RPMI7951 (cell line): ENCODE data around the gene FXYD6. TPM values are rescaled to one million over a fixed set of nuclear protein-coding genes. Genes with fewer than 3 reads are reported as not detected.
"Not testable (repeated sequence)": the region's sequence is repeated elsewhere in the genome, so short reads cannot be mapped to it uniquely, and the experiment has no call there.

Experiments
- DNase-seq: peaks from one replicate; pipeline ENCODE4 v3.0.0-alpha.2; 2012; ENCODE audit warnings: low read depth
- total RNA-seq: library from RNA; depleted of rRNA; stranded (reverse); fragments of >200 nt; shearing (Covaris generic); gene quantifications from 2 replicates; pipeline ENCODE4 v1.2.3, GENCODE V29; 2014; rRNA removed

FXYD6 gene, protein sequence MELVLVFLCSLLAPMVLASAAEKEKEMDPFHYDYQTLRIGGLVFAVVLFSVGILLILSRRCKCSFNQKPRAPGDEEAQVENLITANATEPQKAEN
- total RNA-seq, result 0.24 and 0.78 TPM in 2 replicates

DNA sequence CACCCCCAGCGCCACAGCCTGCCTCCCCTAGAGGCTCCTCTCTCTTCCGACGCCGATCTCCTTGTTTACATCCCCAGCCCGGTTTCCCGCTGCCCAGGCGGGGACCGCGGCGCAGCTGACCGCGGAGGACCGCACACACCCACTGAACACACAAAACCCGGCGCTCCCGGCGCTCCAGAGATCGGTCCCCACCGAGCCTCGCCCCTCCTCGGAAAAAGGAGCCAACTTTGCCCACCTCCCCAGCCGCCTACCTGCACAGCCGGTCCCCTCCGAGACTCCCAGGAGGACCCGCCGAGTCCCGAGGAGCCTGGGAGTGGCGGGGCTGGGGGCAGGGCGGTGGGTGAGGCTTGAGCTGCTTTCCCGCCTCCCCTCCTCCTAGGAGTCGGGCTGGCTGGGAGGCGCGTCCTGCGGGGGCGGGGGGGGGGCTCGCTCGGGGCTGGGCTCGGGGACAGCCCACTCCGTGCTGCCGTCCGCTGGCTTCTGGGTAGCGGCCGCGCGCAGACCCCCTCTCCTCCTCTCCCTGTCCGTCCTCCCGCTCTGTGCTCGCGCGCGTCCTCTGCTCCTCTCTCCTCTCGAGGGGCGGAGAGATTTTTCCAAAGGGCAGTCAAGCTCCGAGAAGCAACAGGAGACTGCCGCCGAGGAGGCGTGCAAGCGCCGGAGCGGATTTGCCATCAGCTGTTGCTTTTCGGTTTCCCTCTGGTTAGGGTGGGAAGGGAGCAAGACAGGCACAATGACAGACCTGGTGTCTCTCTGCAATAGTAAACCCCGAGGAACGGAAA lies at the start of gene FXYD6:
FXYD6 (minus strand) TSS at position 318 of the 779 bp plus-strand sequence. CDS start 33,882 bp downstream, outside the sequence.
- no peak for DNase-seq

DNA sequence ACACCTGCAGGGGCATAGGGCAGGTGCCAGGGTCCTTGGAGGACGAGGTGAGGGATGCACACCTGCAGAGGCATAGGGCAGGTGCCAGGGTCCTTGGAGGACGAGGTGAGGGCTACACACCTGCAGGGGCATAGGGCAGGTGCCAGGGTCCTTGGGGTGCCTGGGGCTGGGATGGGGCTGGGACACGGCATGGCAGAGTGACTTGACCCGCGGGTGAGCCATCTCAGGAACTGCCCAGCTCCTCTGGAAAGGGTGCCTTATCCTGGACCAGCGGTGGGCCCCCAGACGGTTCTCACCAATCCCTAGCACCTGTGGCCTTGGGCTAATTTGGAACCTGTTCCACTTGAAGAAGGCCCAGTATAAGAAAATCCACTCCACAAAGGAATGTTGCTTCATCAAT lies 49.7 kb upstream of the FXYD6 start:
- not testable (repeated sequence) for DNase-seq

DNA sequence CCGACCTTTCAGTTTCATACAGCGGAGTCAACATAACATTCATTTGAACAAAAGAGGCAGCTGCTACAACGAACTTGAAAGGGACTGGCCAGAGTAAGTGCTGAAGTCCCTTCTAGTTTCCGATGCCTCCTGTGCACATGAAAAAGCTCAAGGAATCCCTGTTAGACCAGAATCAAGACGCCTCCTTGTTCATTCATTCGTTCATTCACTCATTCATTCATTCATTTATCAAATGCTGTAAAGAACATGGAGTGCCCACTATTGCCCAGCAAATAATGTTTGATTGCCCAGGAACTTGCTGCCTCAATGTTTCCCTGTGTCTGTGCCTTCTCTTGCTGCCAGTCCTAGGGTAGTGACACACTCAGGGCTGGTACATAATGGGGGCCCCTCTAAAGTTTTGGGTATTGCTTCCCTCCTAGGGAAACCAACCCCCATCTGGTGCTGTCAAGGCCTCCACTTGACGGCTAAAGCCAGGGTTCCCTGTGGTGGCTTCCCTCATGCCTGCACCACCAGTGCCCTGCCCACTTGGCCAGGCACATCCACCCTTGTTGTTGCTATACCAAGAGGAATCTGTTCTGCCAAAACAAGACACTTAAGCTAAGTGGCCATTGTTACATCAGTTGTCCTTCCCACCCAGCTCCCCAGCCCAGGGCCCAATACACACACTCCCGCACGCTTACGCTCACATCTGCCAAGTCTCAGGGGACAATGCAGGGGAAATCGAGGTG lies 48.9 kb upstream of the FXYD6 start:
- DNase-seq, result no peak

DNA sequence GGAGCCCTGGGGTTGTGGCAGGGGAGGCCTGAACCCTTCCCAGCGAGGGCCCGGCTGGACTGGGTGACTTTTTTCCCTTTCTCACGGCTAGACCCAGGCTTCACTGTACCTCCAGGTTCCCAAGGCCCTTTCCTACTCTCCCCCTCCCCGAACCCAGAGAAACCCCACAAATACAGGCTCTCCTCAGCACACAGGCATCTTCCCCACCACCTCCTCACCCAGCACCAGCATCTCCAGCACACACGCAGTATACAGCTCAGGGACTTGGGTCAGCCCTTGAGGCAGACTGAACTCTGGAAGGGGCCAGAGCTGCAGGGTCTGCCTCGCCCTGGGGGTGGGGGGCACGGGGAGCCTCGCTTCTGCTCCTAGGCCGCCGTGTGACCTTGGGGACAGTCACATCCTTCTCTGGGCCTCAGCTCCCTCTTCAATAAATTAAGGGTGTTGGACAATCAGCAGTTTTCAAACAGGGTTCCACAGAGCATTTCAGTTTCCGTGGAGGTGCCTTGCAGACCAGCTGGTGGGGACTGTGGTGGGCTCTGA lies 48.2 kb upstream of the FXYD6 start:
- DNase-seq, result no peak

DNA sequence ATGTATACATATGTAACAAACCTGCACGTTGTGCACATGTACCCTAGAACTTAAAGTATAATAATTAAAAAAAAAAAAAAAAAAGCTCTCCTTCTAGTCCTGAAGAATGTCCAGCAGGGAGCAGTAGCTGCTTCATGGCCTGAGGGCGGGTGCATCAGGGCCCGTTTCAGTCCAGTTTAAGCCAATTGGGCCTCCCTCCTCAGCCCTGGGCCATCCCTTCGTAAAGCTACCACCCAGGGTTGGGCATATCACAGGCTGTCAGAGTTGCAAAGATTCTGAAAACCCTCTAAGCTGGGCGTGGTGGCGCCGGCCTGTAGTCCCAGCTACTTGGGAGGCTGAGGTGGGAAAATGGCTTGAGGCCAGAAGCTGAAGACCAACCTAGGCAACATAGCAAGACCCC lies 47.3 kb upstream of the FXYD6 start:
- no peak for DNase-seq

DNA sequence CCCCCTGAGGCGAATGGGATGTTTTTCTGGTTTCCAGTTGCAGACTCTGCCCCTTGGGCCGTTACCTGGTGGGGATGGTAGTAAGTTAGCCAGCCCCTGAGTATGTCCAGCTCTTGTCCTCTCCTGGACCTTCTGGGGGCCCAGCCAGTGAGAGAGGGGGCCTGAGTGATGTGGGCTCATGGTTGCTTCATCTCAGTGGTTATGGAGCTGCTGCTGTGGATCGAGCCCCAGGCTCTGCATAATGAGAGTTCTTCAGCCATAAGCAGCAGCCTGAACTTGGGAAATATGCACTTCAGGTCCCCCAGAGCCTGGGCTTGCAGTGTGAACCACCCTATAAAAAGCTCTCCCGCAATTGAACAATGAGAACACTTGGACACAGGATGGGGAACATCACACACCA lies 46.8 kb upstream of the FXYD6 start:
- no peak for DNase-seq

DNA sequence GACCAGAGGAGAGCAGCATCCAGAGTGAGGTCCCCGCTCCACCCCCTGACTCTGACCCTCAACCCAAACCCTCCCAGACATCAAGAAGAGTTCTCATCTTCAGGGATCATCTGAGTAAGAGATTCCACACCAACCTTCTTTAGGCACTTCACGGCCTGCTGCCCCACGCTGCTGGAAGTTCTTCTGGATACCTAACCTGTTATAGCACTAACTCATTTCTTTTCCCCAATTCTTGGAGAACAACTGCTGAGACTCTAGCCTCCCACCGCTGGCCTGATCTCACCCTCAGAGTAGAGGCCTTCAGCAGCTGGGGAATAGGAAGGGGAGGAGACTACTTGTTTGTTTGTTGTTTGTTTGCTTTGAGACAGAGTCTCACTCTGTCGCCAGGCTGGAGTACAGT lies 45.4 kb upstream of the FXYD6 start:
- DNase-seq, result no peak

DNA sequence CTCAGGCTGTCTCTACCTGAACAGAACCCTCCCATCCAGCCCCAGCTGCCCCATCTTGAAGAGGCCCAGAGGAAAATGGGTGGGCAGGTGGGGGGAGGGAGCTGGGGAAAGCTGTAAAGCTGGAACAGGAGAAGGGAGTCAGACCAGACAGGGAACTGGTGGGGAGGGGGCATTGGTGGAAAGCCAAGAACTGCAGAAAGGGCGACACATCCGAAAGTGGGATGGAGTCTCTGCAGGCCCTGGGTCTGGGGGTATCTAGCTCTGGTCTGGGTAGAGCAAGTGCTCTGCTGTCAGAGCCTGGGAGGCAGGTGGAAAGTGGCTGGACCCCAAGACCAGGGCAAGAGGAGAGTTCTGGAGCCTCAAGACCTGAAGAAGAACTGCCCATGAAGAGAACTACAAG lies 45.0 kb upstream of the FXYD6 start:
- no peak for DNase-seq

DNA sequence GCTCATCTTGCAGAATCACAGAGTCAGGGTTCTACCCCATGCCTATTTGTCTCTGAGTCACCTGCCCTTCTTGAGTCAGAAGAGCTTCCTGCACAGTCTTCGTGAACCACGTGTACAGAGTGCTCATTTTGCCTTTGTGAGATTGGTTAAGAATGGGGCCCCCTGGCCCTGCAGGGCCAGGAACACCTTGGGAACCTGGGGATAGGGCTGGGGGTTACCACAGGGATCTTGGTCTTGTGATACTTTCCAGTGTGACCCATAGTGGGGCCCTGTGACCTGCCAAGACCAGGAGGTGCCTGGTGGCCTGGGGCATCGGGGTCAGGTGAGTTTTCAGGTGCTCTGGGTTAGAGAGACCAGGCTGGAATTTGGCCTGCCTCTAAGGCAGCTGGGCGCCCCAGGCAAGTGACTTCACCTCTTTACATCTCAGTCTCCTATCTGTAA lies 43.3 kb upstream of the FXYD6 start:
- no peak for DNase-seq

DNA sequence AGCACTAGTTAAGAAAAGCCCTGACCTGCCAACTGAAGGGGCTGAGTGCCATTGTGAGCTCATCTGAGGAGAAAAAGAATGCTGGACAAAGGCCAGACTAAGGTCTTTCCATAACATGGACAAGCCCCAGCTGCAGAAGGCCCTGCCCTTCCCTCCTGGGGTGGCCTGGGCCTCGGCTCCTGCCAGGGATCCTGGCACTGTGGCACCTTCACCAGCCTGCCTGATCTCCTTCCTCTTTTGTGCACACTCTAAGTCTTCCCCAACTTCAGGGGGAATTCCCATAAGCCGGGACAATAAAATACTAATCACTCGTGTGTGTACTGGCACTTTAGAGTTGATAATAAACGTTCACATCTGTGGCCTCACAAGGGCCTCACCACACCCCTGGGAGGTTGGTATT lies 42.9 kb upstream of the FXYD6 start:
- DNase-seq, result no peak

DNA sequence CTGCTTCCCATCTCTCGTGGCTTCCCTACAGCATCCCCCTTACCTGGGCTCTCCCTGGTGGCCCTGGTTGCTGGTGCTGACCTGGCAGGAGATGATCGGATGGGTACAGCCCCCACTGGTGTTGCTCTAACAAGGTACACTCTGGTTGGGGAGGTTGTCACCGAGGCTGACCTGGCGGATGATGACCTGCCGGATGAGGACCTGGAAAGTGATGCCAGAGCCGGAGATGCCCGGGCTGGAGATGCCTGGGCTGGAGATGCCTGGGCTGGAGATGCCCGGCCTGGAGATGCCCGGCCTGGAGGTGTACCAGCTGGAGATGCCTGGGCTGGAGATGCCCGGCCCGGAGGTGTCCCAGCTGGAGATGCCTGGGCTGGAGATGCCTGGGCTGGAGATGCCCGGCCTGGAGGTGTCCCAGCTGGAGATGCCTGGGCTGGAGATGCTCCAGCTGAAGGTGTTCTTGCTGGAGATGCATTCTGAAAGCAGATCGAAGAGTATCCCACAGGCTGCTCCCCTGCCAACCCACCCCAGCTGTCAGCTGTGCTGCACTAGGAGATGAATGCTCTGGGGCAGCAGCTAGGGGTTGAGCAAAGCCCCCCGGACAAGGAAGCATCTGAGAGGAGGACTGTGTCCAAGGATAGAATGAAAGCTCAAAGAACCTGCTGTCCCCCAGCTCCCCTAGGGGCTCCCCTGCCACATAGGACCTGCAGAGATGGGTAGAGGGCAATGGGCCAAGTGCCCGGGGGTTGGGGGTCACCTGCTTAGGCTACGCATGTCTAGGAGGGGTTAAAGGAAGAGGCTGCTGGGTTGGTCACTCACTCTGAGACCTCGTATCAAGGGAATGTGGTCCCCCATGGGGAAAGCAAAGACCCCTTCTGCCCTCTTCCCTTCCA lies 42.2 kb upstream of the FXYD6 start:
- no peak for DNase-seq

DNA sequence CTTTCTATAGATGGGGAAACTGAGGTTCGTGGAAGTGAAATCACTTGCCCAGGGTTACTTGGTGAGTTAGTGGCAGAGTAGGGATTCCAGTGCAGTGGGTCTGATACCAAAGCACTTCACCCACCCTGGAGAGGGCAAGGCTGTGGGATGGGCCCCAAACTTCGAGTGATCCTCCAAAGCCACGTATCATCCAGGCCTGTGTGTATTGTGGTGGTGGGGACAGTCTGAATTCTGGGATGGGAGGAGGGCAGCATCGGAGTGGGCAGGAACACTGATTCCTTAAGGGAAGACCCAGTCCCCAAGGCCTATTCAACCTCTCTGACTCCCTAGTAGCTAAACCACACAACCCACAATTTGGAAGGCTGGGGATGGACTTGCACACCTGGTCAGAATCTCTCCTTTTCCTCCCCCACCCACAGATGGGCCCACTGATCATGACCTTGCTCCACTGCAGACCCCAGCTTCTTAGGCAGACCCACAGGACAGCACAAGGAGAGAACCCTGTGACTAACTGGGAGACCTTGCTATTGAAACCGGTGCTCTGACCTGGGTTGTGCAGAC lies 41.2 kb upstream of the FXYD6 start:
- no peak for DNase-seq

DNA sequence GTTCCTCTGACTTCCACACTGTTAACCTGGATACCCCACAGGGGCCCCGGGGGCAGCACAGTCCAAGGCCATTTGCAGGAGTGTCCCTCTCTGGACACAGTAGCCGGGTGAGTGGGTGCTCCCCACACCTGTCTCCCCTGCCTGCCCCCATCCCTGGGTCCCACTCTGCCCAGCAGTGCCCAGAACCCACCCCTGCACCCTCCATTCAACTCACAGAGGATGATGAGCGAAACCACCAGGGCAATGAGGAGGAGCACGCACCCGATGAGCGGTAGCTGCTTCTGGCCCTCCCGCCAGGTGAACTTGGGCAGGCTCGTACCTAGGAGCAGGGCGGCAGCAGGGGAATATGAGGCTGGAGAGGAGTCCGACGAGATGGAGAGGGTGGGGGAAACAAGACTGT lies 40.5 kb upstream of the FXYD6 start:
- DNase-seq, result no peak

DNA sequence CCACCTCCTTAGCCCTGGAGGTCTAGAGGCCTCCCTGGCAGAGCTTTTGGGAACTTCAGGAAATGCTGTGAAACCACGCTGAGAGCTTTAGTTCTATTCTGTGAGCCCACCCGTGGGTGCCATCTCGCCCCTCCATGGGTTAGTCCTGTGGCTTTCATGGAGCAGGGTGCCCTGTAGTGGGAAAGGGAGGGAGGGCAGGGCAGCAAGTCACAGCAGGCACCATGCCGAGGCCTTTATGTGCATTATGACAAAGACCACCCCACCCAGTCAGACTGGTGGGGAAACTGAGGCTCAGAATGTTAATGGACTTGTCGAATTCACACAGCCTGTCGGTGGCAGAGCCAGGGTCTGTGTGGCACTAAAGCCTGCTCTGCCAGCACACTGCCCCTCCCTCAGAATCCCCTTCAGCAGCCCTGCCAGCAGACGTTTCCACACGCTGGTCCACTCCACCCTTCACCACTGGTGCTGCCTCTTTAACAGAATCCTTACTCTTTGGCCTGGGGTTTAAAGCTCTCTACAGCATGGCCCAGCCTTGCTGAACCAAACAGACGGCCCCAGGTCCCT lies 39.3 kb upstream of the FXYD6 start:
- no peak for DNase-seq

DNA sequence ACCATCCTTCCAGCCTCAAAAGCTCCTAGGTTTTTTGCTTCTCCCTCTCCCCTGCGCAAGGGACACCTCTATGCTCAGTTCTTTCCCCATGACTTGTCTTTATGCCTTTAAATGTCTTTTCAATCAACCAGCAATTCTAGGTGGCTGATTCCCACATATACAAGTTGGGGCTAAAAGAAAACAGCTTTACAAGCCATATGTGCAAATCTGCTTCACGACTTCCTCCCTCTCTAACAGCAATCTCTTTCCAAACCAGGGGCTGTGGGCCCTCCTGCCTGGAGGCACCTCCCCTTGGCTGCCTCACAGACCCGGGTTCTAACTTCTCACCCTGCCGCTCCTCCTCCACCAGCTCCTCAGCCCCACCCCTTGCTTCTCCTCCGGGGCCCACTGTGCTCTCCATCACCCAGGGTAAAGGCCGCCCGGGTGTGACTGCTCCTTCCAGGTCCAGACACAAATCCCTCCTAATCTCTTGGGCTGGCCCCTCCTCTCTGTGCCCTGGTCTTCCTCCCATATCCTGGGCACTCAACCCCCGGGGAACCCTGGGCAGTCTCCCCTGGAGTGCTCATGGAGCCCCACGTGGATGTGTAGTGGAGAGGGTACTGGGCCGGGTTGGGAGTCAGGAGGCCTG lies 38.6 kb upstream of the FXYD6 start:
- DNase-seq, result no peak

DNA sequence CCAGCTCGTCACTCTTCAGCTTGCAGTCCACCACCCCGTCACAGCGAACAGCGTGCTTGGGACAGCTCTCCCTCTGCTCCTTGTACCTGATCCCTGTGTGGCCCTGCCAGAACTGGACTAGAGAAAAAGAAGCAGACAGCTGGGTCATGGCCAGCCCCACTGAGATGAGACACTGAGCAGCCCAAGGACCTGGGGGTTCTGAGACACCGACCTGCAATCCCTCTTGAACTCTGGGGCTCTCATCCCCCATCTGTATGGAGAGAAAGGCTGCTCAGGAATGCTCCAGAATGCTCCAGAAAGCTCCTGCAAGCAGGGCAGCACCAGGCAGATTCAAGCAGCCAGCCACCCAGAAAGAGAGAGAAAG lies 37.9 kb upstream of the FXYD6 start:
- DNase-seq, result no peak

DNA sequence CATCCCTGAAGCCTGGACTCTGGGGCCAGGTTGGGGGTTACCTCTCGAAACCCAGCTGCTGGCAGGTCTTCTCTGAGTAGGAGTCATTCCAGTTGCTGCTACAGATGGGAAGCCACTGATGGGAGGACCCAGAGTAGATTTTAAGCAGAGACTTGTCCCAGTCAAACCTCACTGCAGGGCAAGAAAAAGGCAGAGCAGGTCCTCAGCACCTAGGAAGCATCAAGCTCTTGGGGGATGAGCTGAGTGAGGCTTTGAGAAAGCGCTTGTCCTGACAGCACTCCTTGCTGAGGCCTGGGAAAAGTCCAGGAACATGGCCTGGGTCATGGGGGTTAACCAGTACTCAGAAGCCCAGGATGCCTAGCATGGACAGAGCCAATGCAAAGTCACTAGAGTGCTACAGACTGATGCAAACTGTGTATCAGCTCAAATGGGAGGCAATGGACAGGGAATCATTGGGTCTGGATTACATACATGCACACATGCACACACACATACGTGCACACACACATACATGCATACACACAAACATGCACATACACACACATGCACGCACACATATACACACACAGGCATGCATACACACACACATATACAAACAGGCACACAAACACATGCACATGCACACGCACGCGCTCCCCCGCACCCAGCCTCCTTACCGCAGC lies 37.4 kb upstream of the FXYD6 start:
- no peak for DNase-seq

DNA sequence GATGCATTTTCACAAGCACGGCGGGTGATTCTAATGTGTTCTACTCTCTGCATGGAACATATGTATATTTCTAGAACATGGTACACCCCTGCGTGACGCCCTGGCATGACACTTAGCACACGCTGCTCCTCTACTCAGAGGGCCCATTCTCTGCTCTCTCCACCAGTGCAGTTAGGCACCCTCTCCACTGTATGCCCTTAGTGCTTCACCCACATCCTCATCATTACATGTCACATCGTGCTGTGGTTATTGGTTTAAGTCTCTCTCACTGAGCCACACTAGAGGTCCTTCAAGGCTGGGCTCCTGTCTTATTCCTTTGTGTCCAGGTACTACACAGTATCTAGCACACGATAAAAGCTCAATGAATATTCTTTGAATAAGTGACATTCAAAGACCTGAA lies 36.0 kb upstream of the FXYD6 start:
- DNase-seq, result no peak

DNA sequence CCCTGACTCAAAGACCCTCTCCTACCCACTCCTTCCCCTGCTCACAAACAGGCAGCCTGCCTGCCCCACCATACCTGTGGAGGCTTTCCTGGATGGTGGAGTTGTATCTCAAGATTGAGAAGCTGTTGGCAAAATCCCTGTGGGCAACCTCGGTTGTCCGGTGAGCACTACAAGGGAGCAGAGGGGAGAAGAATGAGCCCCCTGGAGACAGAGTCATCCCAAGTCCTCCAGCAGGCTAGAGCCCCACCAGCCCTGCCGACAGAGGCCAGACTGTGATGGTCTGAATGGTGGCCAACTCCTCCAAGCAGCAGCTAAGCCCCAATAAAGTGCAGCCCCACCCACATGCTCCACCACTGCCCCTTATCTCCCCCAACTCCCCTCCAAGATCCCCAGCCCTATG lies 35.2 kb upstream of the FXYD6 start:
- no peak for DNase-seq
